ENCODE data around the gene UGT1A4.

Gene UGT1A4

DNA sequence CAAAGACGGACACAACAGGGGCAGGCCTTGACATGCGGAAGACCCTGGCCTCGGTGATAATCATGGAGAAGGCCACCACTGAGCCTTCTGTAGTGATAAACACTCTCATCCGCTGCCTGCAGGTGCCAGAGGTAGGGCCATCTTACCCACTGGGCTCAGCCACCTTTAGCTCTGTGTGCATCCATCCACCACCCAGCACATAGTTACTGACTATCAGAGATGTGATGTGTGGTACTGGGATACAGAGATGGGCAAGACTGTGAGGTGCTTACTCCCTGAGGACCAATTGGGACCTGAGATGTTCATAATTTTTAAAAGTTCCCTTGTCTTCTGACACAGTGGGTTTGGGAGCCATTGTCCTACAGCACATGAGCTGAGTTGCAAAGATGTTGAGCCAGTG is 61.2 kb downstream of the UGT1A4 start:
- no peaks in the 10 kb centered on the region for H3K4me1 Mint-ChIP-seq
- no peak overlapping the region for H3K27ac Mint-ChIP-seq
- H3K4me3 Mint-ChIP-seq = no peak overlapping the region
- peaks cover 10% of the 10 kb centered on the region for H3K9me3 Mint-ChIP-seq
- H3K27me3 Mint-ChIP-seq = peaks cover 18% of the 10 kb centered on the region
- H3K36me3 Mint-ChIP-seq = peaks cover 2% of the 10 kb centered on the region

DNA sequence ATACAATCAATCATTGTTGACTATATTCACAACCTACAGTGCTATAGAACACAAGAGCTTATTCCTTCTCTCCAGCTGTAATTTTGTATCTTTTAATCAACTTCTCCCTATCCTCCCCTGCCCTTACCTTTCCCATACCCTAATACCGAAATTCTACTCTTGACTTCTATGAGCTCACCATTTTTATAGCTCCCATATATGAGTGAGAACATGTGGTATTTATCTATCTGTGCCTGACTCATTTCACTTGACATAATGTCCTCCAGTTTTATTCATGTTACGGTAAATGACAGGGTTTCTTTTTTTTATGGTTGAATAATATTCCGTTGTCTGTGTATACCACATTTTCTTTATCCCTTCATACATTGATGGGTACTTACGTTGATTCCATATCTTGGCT is 62.2 kb downstream of the UGT1A4 start:
- Mint-ChIP-seq H3K27ac (no peak overlapping the region), H3K36me3 (peaks cover 2% of the 10 kb centered on the region), H3K9me3 (peaks cover 10% of the 10 kb centered on the region), H3K4me3 (no peak overlapping the region), H3K27me3 (peaks cover 20% of the 10 kb centered on the region), H3K4me1 (no peaks in the 10 kb centered on the region)

DNA sequence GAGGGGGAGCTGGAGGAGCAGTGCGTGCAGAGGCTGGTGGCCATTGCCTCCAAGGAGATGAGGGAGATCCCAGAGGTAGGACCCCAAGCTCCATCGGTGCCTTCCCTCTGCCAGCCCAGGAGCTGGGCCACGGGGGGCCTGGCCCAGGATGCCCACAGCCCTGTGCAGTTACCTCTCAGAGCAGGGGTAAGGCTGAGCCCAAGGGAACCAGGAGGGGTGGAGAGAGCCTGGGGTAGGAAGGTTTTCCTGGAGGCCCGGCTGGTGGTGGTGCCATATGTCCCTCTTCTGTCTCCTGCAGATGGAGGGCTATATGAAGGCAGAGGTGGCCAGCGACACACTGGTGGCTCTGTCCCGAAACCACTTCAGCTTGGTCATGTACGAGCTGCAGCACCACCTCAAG is 71.0 kb downstream of the UGT1A4 start:
- H3K27ac Mint-ChIP-seq = no peak overlapping the region
- H3K4me1 Mint-ChIP-seq = no peaks in the 10 kb centered on the region
- H3K9me3 Mint-ChIP-seq = no peaks in the 10 kb centered on the region
- no peak overlapping the region for H3K4me3 Mint-ChIP-seq
- H3K36me3 Mint-ChIP-seq = no peaks in the 10 kb centered on the region
- peaks cover 7% of the 10 kb centered on the region for H3K27me3 Mint-ChIP-seq

DNA sequence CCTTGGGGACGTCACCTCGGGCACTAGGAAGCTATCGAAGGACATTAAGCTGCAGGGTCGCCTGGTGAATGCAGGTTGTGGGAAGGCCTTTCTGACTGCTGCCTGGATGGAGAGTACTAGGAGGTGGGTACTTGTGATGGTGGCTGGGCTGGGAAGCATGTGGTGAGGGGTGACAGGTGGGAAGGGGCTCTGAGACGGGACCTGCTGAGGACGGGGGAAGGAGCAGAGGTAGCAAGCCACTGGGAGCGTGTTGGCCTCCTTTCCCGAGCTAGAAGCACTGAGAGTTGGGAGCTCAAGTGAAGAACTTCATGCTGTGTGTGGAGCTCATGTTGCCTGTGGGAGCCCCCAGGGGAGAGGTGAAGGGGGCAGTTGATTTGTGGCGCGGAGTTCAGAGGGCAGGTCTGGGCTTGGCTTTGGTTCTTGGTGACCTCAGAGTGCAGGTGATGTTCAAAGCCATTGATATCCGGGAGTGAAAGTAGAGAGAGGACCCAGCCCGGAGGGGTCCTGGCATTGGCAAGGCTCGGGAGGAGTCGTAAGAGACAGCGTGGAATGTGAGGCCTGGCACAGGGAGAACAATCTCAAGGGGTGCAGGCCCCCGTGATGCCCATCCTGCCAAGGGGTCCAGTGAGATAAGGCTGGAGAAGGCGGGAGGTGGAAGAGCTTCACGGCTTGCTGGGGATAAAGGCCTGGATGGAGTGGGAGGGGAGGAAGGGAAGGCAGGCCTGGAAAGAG is 72.8 kb downstream of the UGT1A4 start:
- Mint-ChIP-seq H3K4me1 (no peaks in the 10 kb centered on the region), H3K9me3 (no peaks in the 10 kb centered on the region), H3K27ac (no peak overlapping the region), H3K27me3 (peaks cover 1% of the 10 kb centered on the region), H3K36me3 (no peaks in the 10 kb centered on the region), H3K4me3 (no peak overlapping the region)

DNA sequence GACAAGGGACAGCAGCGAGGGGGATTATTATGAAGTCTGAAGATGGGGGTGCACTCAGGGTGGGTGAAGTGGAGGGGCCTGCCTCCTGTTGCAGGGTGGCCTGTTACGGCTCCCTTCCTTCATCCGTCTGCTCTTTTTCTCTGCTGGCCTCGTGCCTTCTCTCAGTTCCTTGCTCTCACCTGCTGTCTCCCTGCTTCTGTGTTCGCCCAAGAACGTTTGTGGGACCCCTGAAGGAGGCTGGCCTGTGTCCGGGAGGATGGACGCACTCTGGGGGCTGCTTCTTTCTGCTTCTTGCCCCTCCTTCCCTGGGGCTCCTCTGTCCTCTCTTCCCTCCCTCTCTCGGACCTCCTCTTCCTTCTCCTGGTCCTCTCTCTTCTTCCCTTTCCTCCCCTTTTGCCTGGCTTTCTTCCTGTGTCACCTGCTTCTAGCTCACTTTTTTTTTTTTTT is 73.4 kb downstream of the UGT1A4 start:
- no peak overlapping the region for H3K27ac Mint-ChIP-seq
- no peaks in the 10 kb centered on the region for H3K4me1 Mint-ChIP-seq
- no peaks in the 10 kb centered on the region for H3K36me3 Mint-ChIP-seq
- H3K4me3 Mint-ChIP-seq = no peak overlapping the region
- H3K9me3 Mint-ChIP-seq = no peaks in the 10 kb centered on the region
- H3K27me3 Mint-ChIP-seq = no peaks in the 10 kb centered on the region

DNA sequence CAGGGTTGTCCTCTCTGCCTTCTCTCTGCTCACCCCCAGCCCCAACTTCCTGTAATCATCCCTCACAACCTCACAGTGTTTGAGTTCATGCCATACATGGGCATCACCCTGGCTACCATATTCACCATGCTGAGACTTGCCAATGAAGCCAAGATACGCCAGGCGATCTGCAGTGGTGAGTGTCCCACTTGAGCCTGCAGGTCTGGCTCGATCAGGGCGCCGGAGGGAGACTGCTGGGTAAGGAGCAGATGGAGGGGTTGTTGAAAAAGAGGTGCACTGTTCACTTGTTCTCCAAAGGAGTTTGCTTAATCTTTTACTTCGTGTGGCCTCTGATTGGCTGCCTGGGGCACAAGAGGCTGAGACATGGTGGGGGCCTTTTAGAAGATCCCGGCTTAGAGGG is 74.2 kb downstream of the UGT1A4 start:
- no peaks in the 10 kb centered on the region for H3K36me3 Mint-ChIP-seq
- no peak overlapping the region for H3K27ac Mint-ChIP-seq
- H3K27me3 Mint-ChIP-seq = no peaks in the 10 kb centered on the region
- H3K4me1 Mint-ChIP-seq = no peaks in the 10 kb centered on the region
- H3K4me3 Mint-ChIP-seq = no peak overlapping the region
- H3K9me3 Mint-ChIP-seq = no peaks in the 10 kb centered on the region

DNA sequence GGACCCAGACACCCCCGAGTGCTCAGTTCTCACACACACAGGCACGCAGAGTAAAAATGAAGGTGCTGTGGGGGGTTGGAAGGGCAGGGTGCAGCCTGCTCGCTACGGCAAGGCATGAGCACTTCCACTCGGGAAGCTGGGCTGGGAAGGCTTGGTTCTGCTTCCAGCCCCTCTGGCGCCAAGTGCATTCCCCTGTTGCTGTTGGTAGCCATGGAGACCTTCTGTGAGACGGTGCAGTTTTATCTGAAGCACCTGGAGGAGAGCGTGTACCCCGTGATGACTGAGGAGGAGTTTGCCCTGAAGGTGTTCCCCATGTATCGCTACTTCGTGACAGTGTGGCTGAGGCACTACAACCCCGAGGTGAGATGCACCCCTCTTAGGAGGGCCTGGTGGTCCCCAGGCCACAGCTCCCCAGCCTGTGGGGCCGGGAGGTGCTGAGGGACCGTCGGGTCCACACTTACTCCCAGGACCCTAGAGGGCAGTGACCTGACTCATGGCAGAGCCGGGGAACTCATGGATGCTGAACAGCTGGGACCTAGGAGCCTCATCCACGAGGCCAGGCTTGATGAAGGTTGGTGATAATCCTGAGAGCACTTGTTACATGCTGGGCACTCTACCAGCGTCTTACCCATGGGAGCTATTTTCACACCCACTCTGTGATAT is 75.1 kb downstream of the UGT1A4 start:
- no peak overlapping the region for H3K4me3 Mint-ChIP-seq
- no peaks in the 10 kb centered on the region for H3K27me3 Mint-ChIP-seq
- H3K27ac Mint-ChIP-seq = no peak overlapping the region
- H3K36me3 Mint-ChIP-seq = no peaks in the 10 kb centered on the region
- H3K9me3 Mint-ChIP-seq = no peaks in the 10 kb centered on the region
- H3K4me1 Mint-ChIP-seq = no peaks in the 10 kb centered on the region

DNA sequence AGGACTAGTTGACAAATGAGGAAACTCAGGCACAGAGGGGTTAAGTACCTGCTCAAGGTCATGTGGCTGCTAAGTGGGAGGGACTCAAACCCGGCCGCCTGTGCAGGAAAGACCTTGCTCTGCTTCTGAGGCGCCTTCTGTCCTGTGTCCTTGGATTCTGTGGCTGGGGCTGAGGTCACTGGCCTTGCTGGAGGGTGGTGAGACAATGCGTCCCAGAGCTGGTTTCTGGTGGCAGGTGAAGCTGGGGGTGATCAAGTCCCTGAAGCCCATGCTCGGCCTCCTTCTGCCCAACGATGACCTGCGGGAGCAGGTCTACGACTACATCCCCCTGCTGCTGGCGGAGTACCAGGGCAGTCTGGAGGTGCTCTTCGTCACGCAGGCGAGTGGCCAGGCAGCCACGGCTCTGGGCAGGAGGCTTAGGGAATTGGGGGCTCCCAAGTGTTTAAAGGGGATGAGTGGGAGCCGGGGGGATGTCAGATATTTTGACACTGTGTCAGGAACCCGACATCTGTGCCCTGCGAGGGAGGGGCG is 75.7 kb downstream of the UGT1A4 start:
- Mint-ChIP-seq H3K9me3 (no peaks in the 10 kb centered on the region), H3K36me3 (no peaks in the 10 kb centered on the region), H3K4me1 (no peaks in the 10 kb centered on the region), H3K27ac (no peak overlapping the region), H3K27me3 (no peaks in the 10 kb centered on the region), H3K4me3 (no peak overlapping the region)

DNA sequence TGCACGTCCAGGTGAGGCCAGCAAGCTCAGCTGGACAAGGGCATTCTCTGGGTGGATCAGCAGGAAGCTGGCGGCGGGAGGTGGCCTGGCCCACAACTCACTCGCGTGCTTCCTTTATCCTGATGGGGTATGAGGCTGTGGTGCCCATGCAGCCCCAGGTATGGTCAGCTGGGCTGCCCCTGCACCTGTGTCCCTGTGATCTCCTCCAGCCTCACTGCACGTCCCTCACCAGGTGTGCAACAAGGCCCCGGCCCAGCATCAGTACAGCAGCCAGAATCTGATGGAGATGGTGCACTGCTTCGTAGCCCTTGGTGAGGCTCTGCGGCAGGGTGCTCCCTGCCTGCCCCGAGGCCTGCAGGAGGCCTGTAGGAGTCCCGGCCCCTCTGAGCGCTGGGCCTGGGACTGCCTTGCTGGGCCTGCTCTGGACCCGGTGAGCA is 77.2 kb downstream of the UGT1A4 start:
- H3K9me3 Mint-ChIP-seq = peaks cover 4% of the 10 kb centered on the region

DNA sequence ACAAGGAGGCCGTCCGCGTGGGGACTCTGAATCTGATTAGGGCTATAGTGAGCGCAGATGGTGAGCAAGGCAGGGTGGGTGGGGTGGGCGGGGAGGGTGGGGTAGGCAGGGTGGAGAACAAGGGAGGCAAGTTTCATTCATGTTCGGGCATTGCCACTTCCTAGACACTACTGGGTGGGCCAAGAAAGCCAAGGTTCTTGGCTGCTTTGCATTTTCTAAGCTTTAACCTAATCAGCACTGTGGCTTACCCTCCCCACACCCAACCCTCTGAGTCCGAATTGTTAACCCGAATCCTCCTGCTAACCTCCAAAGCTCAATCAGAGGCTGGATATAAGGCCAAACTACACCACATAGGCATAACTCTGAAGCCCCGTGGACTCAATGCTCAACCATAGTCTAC is 77.7 kb downstream of the UGT1A4 start:
- Mint-ChIP-seq H3K9me3 (peaks cover 4% of the 10 kb centered on the region), H3K4me1 (no peaks in the 10 kb centered on the region), H3K27ac (no peak overlapping the region), H3K27me3 (no peaks in the 10 kb centered on the region), H3K4me3 (no peak overlapping the region), H3K36me3 (no peaks in the 10 kb centered on the region)

More for the DNA sequence above, 77.2 kb downstream of the UGT1A4 start:
- no peaks in the 10 kb centered on the region for H3K4me1 Mint-ChIP-seq
- H3K27ac Mint-ChIP-seq = no peak overlapping the region
- H3K4me3 Mint-ChIP-seq = no peak overlapping the region
- no peaks in the 10 kb centered on the region for H3K36me3 Mint-ChIP-seq
- H3K27me3 Mint-ChIP-seq = no peaks in the 10 kb centered on the region

DNA sequence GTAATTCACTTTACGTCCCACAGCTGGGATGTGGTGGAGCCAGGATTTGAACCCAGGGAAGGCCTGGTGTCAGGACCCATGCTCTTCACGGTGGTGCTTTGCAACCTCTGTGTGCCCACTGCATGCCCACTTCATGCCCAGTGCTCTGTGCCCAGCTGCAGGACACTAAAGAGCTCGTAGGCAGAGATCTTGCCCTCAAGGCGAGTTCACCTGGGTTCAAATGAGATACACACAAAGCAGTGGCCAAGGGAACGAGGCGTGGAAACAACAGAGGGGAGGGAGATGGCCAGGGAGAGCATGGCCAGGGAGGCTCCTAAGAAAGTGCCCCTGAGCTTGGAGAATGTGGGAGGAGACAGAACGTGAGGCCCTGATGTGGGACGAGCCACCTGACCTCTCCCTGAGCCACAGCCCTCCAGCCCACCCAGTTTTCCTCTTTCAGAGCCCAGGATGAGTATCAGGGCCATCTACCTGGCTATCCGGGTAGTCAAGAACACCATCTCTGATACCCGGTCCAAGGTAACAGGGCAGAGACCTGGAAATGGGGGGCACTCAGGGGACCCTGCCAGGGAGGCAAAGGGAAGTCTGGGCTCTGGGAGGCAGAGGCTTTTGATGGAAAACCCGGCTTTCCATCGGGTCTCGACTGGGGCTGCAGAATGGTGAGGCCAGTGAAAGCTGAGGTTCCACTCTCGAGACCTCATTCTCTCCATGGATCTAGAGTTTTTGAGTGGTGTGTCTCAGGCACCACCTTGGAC is 80.0 kb downstream of the UGT1A4 start:
- Mint-ChIP-seq H3K9me3 (peaks cover 4% of the 10 kb centered on the region), H3K4me1 (no peaks in the 10 kb centered on the region), H3K4me3 (no peak overlapping the region), H3K27me3 (peaks cover 5% of the 10 kb centered on the region), H3K27ac (no peak overlapping the region), H3K36me3 (no peaks in the 10 kb centered on the region)

DNA sequence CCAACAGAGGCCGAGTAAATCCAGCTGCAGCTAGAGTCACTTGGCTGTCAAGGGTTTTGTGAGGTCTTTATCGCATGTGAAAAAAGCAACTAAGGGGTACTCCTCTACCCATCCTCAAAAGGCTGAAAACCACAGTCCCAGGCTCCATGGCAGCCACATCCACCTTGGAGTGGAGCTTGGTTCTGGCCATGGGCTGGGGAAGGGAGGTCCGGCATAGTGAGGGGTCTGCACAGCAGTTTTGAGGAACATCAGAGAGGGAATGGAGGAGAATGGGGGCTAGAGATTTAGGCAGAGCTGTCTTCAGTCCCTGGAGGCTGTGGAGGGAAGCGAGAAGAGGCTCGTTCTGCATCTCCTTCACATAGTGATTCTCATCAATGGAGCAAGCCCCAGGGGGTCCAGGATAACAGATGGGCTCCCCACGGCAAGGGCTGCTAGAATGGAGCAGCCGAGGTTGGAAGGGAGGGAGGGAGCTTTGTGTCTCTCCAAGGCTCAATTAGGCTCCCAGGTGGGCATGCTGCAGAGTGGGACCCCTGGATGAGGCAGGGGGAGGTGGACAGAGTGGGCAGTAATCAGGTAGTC is 80.6 kb downstream of the UGT1A4 start:
- H3K27me3 Mint-ChIP-seq = peaks cover 5% of the 10 kb centered on the region
- H3K9me3 Mint-ChIP-seq = peaks cover 4% of the 10 kb centered on the region
- H3K27ac Mint-ChIP-seq = no peak overlapping the region
- H3K4me3 Mint-ChIP-seq = no peak overlapping the region
- no peaks in the 10 kb centered on the region for H3K4me1 Mint-ChIP-seq
- H3K36me3 Mint-ChIP-seq = no peaks in the 10 kb centered on the region

DNA sequence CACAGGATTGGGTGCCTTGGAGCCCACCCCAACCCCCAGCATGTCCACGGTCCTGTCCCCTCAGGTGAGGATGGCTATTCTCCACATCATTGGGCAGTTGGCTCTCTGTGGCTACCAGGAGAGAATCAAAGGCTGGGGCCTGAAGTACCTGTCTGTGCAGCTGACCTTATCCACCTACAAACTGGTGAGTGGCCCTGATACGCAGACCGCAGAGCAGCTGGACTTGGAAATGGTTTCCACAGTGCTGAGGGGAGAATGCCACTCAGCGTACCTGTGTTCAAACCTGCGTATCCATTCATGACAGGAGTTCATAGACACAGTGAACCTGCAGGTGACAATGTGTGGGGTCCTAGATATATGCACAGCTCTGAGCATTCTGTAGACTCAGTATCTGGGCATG is 81.2 kb downstream of the UGT1A4 start:
- no peak overlapping the region for H3K4me3 Mint-ChIP-seq
- no peak overlapping the region for H3K27ac Mint-ChIP-seq
- H3K9me3 Mint-ChIP-seq = peaks cover 4% of the 10 kb centered on the region
- H3K36me3 Mint-ChIP-seq = no peaks in the 10 kb centered on the region
- H3K27me3 Mint-ChIP-seq = peaks cover 5% of the 10 kb centered on the region
- H3K4me1 Mint-ChIP-seq = no peaks in the 10 kb centered on the region

DNA sequence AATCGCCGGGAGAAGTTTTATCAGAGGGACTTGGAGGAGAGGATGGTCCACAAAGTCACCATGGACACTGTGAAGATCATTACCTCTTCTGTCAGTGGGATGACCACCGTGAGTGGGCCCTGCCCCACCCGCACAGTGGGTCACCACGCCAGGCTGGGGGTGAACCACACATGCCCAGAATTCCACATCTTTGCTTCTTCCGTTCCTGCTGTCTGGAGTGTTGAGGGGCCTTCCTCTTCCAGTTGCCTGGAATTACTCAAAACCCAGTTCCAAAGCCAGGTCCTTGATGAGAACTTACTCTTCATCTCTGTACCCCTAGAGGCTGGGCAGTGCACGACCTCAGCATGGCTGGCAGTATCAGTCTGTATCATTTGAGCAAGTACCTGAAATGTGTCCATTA is 81.7 kb downstream of the UGT1A4 start:
- peaks cover 5% of the 10 kb centered on the region for H3K27me3 Mint-ChIP-seq
- peaks cover 4% of the 10 kb centered on the region for H3K9me3 Mint-ChIP-seq
- no peaks in the 10 kb centered on the region for H3K4me1 Mint-ChIP-seq
- H3K36me3 Mint-ChIP-seq = no peaks in the 10 kb centered on the region
- no peak overlapping the region for H3K27ac Mint-ChIP-seq
- no peak overlapping the region for H3K4me3 Mint-ChIP-seq

DNA sequence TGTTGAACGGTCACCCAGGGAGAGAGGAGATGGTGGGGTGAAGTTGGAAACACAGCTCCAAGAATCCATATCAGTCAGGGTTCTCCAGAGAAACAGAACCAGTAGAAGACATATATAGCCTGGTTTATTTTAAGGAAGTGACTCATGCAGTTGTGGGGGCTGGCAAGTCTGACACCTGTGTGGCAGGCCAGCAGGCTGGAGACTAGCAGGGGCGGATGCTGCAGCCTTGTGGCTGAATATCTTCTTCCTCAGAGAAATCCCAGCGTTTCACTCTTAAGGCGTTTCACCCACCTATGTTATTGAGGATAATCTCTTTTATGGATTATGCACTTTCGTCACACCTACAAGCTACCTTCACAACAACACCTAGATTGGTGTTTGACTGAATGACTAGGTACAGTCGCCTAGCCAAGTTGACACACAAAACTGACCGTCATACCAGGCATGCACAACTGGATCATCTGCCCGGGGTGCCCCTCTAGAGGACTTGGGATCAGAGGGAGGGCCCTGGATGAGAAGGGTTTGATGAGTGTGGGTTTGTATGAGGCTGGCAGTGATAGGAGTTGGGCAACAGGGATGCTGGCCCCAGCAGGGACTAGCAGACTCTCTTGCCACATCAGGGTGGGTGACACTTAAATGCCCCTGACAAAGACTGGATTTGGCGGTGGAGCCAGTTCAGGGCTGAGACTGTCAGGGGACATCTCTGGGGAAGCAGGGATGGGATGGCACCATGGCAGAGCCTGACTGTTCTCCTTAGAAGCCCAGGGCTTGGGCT is 83.0 kb downstream of the UGT1A4 start:
- Mint-ChIP-seq H3K36me3 (no peaks in the 10 kb centered on the region), H3K27me3 (peaks cover 5% of the 10 kb centered on the region), H3K27ac (no peak overlapping the region), H3K9me3 (peaks cover 4% of the 10 kb centered on the region), H3K4me1 (no peaks in the 10 kb centered on the region), H3K4me3 (no peak overlapping the region)
